ENCODE measurements around the gene RPS6KA4. TPM values are rescaled to one million over a fixed set of nuclear protein-coding genes. Genes with fewer than 3 reads are reported as not detected.
A peak's percentile ranks its signal among the peaks of the same experiment; 100 is the strongest.

RPS6KA4 gene
- total RNA-seq, 3 donors from 2014 or later, result 43.3 to 49.9 (median 48.1) TPM

GRCh38 chr11:64351136-64351631 is 7.8 kb upstream of the RPS6KA4 start:
- ATAC-seq (no peak), DNase-seq (no peak)
- H3K27me3 Mint-ChIP-seq (ENCODE audit: low read depth), result no peaks in the 10 kb centered on the region
- H3K36me3 Mint-ChIP-seq (ENCODE audit: insufficient read depth), result peaks cover 5% of the 10 kb centered on the region
- no peaks in the 10 kb centered on the region for H3K9me3 Mint-ChIP-seq
- no peak overlapping the region for H3K4me3 Mint-ChIP-seq
- no peaks in the 10 kb centered on the region for H3K4me1 Mint-ChIP-seq (ENCODE audit: low read depth)

- Mint-ChIP-seq H3K4me1 (ENCODE audit: low read depth) (peaks cover 4% of the 10 kb centered on the region), H3K9me3 (no peaks in the 10 kb centered on the region), H3K36me3 (ENCODE audit: insufficient read depth) (peaks cover 5% of the 10 kb centered on the region), H3K4me3 (no peak overlapping the region), H3K27me3 (ENCODE audit: low read depth) (no peaks in the 10 kb centered on the region)
- DNase-seq (no peak), ATAC-seq (no peak)
Measured at GRCh38 chr11:64352099-64352994, 6.6 kb upstream of the RPS6KA4 start.

GRCh38 chr11:64352995-64353714 is 5.8 kb upstream of the RPS6KA4 start:
- H3K27me3 Mint-ChIP-seq (ENCODE audit: low read depth), result no peaks in the 10 kb centered on the region
- DNase-seq (no peak), ATAC-seq (no peak)
- no peak overlapping the region for H3K4me3 Mint-ChIP-seq
- no peaks in the 10 kb centered on the region for H3K9me3 Mint-ChIP-seq
- H3K36me3 Mint-ChIP-seq (ENCODE audit: insufficient read depth), result peaks cover 4% of the 10 kb centered on the region
- peaks cover 11% of the 10 kb centered on the region for H3K4me1 Mint-ChIP-seq (ENCODE audit: low read depth)

- Mint-ChIP-seq H3K4me1 (ENCODE audit: low read depth) (peaks cover 13% of the 10 kb centered on the region), H3K36me3 (ENCODE audit: insufficient read depth) (peaks cover 4% of the 10 kb centered on the region), H3K4me3 (no peak overlapping the region), H3K9me3 (no peaks in the 10 kb centered on the region), H3K27me3 (ENCODE audit: low read depth) (no peaks in the 10 kb centered on the region)
- ATAC-seq (no peak), DNase-seq (no peak)
Measured at GRCh38 chr11:64353715-64354506, 5.1 kb upstream of the RPS6KA4 start.

- no peaks in the 10 kb centered on the region for H3K27me3 Mint-ChIP-seq (ENCODE audit: low read depth)
- no peak overlapping the region for H3K4me3 Mint-ChIP-seq
- H3K9me3 Mint-ChIP-seq, result no peaks in the 10 kb centered on the region
- DNase-seq (peak; percentile 47), ATAC-seq (peak; percentile 16 to 19)
- peaks cover 4% of the 10 kb centered on the region for H3K36me3 Mint-ChIP-seq (ENCODE audit: insufficient read depth)
- peaks cover 22% of the 10 kb centered on the region for H3K4me1 Mint-ChIP-seq (ENCODE audit: low read depth)
Measured at GRCh38 chr11:64355078-64355940, 3.7 kb upstream of the RPS6KA4 start.

- DNase-seq (no peak), ATAC-seq (no peak)
- H3K27me3 Mint-ChIP-seq (ENCODE audit: low read depth), result no peaks in the 10 kb centered on the region
- H3K9me3 Mint-ChIP-seq, result no peaks in the 10 kb centered on the region
- H3K36me3 Mint-ChIP-seq (ENCODE audit: insufficient read depth), result peaks cover 3% of the 10 kb centered on the region
- H3K4me1 Mint-ChIP-seq (ENCODE audit: low read depth), result peaks cover 24% of the 10 kb centered on the region
- H3K4me3 Mint-ChIP-seq, result peak overlapping the region; percentile 20
Measured at GRCh38 chr11:64356498-64357411, 2.2 kb upstream of the RPS6KA4 start.

- H3K27me3 Mint-ChIP-seq (ENCODE audit: low read depth), result no peaks in the 10 kb centered on the region
- peaks cover 8% of the 10 kb centered on the region for H3K36me3 Mint-ChIP-seq (ENCODE audit: insufficient read depth)
- H3K4me3 Mint-ChIP-seq, result no peak overlapping the region
- ATAC-seq (no peak), DNase-seq (no peak)
- no peaks in the 10 kb centered on the region for H3K9me3 Mint-ChIP-seq
- H3K4me1 Mint-ChIP-seq (ENCODE audit: low read depth), result peaks cover 24% of the 10 kb centered on the region
Measured at GRCh38 chr11:64357446-64357845, 1.5 kb upstream of the RPS6KA4 start.

- peak in 1 of 2 donors; percentile 60 for ATAC-seq
Measured at GRCh38 chr11:64357904-64358535, 942 bp upstream of the RPS6KA4 start.

GRCh38 chr11:64358536-64358906 is 441 bp upstream of the RPS6KA4 start:
- Mint-ChIP-seq H3K4me1 (ENCODE audit: low read depth) (peaks cover 24% of the 10 kb centered on the region), H3K36me3 (ENCODE audit: insufficient read depth) (peaks cover 12% of the 10 kb centered on the region), H3K4me3 (peak overlapping the region; percentile 64), H3K9me3 (no peaks in the 10 kb centered on the region), H3K27me3 (ENCODE audit: low read depth) (no peaks in the 10 kb centered on the region)
- no peak for DNase-seq
- no peak for ATAC-seq

More at GRCh38 chr11:64357904-64358535, 942 bp upstream of the RPS6KA4 start:
- Mint-ChIP-seq H3K4me3 (peak overlapping the region; percentile 64), H3K27me3 (ENCODE audit: low read depth) (no peaks in the 10 kb centered on the region), H3K9me3 (no peaks in the 10 kb centered on the region), H3K36me3 (ENCODE audit: insufficient read depth) (peaks cover 10% of the 10 kb centered on the region), H3K4me1 (ENCODE audit: low read depth) (peaks cover 24% of the 10 kb centered on the region)
- peak; percentile 51 for DNase-seq

GRCh38 chr11:64359712-64360445 is 917 bp downstream of the RPS6KA4 start:
- peaks cover 24% of the 10 kb centered on the region for H3K4me1 Mint-ChIP-seq (ENCODE audit: low read depth)
- H3K36me3 Mint-ChIP-seq (ENCODE audit: insufficient read depth), result peaks cover 19% of the 10 kb centered on the region
- ATAC-seq (peak; percentile 18 to 23), DNase-seq (no peak)
- H3K9me3 Mint-ChIP-seq, result no peaks in the 10 kb centered on the region
- H3K4me3 Mint-ChIP-seq, result peak overlapping the region; percentile 85
- H3K27me3 Mint-ChIP-seq (ENCODE audit: low read depth), result no peaks in the 10 kb centered on the region

GRCh38 chr11:64360448-64360921 is 1.5 kb downstream of the RPS6KA4 start:
- DNase-seq (no peak), ATAC-seq (no peak)
- peaks cover 19% of the 10 kb centered on the region for H3K36me3 Mint-ChIP-seq (ENCODE audit: insufficient read depth)
- no peaks in the 10 kb centered on the region for H3K9me3 Mint-ChIP-seq
- no peaks in the 10 kb centered on the region for H3K27me3 Mint-ChIP-seq (ENCODE audit: low read depth)
- H3K4me1 Mint-ChIP-seq (ENCODE audit: low read depth), result peaks cover 24% of the 10 kb centered on the region
- peak overlapping the region; percentile 85 for H3K4me3 Mint-ChIP-seq

- Mint-ChIP-seq H3K9me3 (no peaks in the 10 kb centered on the region), H3K36me3 (ENCODE audit: insufficient read depth) (peaks cover 20% of the 10 kb centered on the region), H3K4me3 (no peak overlapping the region), H3K27me3 (ENCODE audit: low read depth) (no peaks in the 10 kb centered on the region), H3K4me1 (ENCODE audit: low read depth) (peaks cover 22% of the 10 kb centered on the region)
- ATAC-seq, result no peak
- DNase-seq, result no peak
Measured at GRCh38 chr11:64361659-64362058, 2.7 kb downstream of the RPS6KA4 start.

Data from activated T-cell treated with anti-CD3 and anti-CD28 coated beads, Interleukin-2, amount 50 U/mL, for 4 hours (primary cell).